Measurements from ENCODE around the gene SDS.
A peak's percentile ranks its signal among the peaks of the same experiment; 100 is the strongest.

Gene SDS

DNA sequence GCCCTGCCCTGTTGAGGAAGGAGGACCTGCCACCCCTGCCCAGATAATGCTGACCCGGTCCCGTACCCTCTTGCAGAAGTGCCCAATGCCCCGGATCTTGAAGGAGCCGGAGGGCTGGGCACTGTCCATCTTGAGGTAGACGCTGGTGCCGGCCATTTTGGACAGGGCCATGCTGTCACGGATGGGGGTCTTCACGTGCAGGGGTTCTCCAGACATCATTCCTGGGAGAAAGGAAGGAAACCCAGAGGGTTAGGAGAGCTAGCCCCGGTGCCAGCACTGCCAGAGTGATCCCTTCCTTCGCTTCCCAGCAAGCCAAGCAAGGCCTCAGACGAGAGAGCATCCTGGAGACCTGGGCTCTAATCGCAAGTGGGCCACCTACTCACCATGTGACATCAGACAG lies 4.2 kb downstream of the SDS start:
- DNase-seq (ENCODE audit: low read depth) = no peak

DNA sequence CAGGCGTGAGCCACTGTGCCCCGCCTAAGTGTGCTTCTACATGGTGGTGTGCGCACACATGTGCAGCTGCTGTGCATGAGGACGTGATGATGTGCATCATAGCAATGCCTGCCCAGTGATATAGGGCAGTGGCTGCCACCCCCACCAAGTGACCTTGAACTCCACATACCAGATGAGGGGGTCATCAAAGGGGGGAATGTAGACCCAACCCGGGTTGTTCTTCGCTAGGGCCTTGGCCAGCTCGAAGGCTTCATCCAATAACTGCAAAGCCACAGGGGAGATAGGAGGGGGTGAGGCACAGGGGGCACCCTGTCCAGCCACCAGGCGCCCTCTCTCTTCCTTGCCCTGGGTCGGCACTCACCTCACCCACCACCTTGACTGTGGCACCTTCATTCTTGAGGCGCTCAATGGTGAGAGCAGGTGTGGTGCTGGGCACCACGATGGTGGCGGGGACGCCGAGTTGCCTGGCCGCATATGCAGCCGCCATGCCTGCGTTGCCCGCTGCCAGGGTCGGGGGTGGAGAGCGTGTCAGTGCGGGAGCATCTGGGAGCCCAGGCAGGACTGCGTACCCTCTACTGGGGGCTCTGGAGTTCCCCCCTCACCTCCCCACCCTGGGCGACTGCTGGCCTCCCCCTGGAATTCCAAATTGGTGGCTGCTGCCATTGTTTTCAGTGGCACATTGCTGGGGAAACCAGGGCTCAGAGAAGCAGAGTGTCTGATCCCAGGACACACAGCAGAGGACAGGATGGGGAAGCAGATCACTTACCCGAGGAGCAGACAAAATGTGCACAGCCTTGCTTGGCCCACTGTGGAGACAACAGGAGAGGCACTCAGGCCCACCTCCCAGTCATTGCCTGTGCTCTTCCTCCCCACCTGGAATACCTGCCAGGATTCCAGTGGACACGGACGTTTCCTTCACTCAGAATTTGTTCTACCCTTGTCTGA lies 5.1 kb downstream of the SDS start:
- DNase-seq (ENCODE audit: low read depth) = no peak

DNA sequence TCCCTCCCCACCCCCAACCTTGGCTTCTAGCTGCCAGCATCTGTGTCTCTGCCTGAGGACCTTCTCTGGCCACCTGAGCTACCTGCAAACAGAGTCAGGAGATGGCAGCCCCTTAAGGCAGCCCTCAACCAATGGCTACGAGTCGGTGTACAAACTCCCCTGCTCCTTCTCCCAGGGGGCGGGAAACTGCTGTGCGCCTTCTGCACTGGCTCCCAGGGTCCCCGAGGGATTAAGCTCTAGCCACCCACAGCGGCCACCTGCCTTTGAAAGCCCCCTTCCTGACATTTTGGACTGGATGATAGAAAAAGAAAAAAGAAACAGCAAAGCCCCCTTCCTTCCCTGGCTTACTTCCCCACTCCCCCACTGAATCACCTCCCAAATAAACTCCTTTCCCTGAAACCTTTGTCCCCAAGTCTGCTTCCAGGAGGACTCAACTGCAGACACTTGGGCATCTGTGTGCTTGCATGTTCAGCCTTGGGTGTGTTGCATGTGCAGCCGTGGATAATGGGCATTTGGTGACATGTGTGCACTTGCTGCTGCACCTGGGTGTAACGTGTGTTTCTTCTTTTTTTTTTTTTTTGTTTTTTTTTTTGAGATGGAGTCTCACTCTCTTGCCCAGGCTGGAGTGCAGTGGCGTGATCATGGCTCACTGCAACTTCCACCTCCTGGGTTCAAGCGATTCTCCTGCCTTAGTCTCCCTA lies 6.0 kb downstream of the SDS start:
- DNase-seq (ENCODE audit: low read depth) = no peak

DNA sequence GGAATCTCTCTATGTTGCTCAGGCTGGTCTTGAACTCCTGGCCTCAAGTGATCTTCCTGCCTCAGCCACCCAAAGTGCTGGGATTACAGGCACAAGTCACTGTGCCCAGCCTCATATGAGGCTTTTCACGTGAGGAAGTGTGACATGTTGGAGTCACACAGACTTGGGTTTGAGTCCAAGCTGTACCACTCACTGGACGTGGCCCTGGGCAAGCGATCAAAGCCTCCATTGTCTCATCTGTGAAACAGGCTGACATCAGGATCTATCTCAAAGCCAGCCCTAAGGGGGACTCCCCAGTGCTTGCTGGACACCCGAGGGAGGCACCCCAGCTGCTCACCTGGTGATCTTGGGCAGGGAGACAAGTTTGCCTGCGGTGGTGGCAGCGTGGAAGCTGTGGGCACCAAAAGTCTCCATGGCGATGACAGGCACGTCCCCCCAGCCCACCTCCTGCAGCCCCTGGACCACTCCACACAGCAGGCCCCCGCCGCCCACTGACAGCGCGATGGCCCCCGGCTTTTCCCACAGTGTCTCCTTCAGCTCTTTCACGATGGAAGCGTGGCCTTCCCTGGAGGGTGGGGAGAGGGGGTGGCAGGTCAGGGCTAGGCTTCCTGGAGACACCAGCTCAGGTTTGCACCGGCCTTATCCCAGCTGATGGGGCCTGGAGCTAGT lies 6.7 kb downstream of the SDS start:
- DNase-seq (ENCODE audit: low read depth) = no peak

GRCh38 chr12:113396200-113396599 lies 7.5 kb downstream of the SDS start:
- no peak for DNase-seq (ENCODE audit: low read depth)

- DNase-seq (ENCODE audit: low read depth) = no peak
These were observed 8.6 kb downstream of the SDS start for GRCh38 chr12:113395119-113395518.

GRCh38 chr12:113393749-113394148 lies 9.9 kb downstream of the SDS start:
- DNase-seq (ENCODE audit: low read depth) = no peak

GRCh38 chr12:113392988-113393579 lies 10.6 kb downstream of the SDS start:
- peak; percentile 22 for DNase-seq (ENCODE audit: low read depth)

DNA sequence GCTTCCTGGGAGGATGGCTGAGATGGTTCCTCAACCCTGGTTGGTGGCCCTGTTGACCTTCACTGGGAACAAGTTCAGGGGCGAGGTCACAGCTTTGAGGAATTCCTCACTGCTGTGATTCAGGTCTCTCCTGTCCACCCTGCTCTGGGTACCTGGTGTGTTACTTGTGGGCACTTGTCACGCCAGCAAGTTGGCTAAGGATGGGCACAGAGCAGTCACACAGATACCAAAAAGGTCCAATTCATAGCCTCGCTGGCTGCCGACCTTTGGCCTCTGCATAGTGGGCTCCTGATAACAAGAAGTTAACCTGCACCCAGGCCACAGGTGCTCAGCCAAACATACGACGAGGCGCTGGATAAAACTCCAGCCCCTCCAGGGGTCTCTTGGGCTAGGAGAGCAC lies 11.2 kb downstream of the SDS start:
- DNase-seq (ENCODE audit: low read depth) = no peak

- DNase-seq (ENCODE audit: low read depth) = no peak
These were observed 11.9 kb downstream of the SDS start for GRCh38 chr12:113391650-113392337.

GRCh38 chr12:113391145-113391544 lies 12.5 kb downstream of the SDS start:
- no peak for DNase-seq (ENCODE audit: low read depth)

GRCh38 chr12:113390064-113391043 lies 13.3 kb downstream of the SDS start:
- DNase-seq (ENCODE audit: low read depth) = no peak

DNA sequence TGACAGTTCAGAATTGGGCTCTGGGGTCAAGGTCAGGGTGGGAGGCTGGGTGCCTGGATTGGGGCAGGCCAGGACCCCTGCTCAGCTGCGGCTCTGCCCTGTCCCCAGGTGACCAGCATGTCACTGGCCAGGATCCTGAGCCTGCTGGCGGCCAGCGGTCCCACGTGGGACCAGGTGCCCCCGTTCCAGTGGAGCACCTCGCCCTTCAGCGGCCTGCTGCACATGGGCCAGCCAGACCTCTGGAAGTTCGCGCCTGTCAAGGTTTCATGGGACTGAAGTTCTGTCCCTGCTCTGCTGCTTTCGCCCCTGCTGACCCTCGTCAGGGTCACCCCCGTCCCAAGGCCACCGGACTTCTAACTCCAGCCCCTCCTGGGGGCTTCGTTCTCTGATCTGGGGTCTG lies 15.3 kb downstream of the SDS start:
- no peak for DNase-seq (ENCODE audit: low read depth)

- DNase-seq (ENCODE audit: low read depth) = no peak
These were observed 16.1 kb downstream of the SDS start for GRCh38 chr12:113387631-113388030.

DNA sequence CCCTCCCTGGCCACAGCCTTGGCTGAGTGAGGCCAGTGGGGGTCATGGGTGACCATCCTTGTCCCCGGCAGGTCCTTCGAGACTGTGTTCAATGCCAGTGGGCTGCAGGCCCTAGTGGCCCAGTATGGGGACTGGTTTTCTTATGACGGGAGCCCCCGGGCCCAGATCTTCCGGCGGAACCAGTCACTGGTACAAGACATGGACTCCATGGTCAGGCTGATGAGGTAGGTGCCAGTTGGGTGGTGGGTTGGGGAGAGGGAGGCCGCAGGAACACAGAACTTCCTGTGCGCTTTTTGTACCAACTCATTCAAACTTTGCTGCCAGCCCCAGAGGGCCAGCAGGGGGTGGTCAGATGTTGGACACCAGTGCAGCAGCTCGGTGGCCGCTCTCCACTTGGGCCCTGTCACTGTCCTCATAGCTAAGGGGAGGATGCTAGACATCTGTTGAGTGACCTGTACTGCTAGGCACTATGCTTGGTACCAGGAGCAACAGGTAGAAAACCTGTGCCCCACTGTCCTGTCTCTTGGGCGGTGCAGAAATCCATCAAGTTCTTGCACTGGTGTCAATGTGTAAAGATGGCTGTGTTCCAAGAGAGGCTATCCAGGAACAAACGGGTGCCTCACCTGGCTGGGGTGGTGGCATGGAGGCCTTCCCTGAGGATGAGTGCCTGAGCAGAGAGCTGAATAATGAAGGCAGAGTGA lies 16.7 kb downstream of the SDS start:
- DNase-seq (ENCODE audit: low read depth) = no peak

DNA sequence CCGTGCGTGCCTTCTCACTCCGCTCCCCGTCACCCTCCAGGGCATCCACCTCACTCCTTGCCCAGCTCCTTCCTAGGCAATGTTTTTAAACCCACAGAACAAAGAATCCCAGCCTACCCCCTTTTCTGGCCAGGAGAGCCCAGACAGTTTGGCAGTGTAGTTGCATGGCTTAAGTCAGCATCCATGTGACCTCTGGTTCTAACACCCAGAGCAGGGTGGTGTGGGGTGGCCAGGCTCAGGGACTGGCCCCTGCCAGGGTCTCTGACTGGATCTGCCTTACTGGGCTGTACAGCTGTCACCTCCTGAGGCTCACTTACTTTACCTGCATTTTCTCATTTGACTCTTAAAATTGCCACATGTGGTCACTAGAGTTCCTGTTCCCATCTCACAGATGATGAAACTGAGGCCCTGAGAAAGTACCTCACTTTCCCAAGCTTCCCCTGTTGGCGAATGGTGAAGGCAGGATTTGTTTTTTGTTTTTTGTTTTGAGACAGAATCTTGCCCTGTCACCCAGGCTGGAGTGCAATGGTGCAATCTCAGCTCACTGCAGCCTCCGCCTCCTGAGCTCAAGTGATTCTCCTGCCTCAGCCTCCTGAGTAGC lies 18.3 kb downstream of the SDS start:
- DNase-seq (ENCODE audit: low read depth) = no peak

- DNase-seq (ENCODE audit: low read depth) = no peak
These were observed 18.9 kb downstream of the SDS start for GRCh38 chr12:113384778-113385177.

DNA sequence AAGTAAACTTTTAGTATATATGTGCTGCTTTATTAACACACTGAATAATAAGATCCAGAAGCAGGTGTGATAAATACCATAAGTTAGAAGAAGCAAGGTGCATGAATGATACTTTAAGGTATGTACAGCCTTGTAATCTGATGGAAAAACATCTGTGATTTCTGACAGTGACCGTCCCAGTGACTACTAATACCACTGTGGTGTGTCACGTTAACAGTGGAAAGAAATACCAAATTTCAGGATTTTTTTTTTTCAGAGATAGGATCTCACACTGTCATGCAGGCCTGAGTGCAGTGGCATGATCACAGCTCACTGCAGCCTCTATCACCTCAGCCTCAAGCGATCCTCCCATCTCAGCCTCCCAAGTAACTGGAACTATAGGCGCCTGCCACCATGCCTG lies 21.5 kb downstream of the SDS start:
- DNase-seq (ENCODE audit: low read depth) = no peak

GRCh38 chr12:113381220-113381619 lies 22.5 kb downstream of the SDS start:
- DNase-seq (ENCODE audit: low read depth) = no peak

GRCh38 chr12:113378291-113378690 lies 25.4 kb downstream of the SDS start:
- peak; percentile 18 for DNase-seq (ENCODE audit: low read depth)

Measured in ELR (cell line).